ENCODE results near the gene NUP62. TPM values are rescaled to one million over a fixed set of nuclear protein-coding genes. Genes with fewer than 3 reads are reported as not detected.

NUP62 gene
- total and polyA plus RNA-seq, 2 of the 8 experiments (the other 6 are each of a cell fraction or from before 2014, with no cell fraction given): 50.0 to 107 TPM

DNA sequence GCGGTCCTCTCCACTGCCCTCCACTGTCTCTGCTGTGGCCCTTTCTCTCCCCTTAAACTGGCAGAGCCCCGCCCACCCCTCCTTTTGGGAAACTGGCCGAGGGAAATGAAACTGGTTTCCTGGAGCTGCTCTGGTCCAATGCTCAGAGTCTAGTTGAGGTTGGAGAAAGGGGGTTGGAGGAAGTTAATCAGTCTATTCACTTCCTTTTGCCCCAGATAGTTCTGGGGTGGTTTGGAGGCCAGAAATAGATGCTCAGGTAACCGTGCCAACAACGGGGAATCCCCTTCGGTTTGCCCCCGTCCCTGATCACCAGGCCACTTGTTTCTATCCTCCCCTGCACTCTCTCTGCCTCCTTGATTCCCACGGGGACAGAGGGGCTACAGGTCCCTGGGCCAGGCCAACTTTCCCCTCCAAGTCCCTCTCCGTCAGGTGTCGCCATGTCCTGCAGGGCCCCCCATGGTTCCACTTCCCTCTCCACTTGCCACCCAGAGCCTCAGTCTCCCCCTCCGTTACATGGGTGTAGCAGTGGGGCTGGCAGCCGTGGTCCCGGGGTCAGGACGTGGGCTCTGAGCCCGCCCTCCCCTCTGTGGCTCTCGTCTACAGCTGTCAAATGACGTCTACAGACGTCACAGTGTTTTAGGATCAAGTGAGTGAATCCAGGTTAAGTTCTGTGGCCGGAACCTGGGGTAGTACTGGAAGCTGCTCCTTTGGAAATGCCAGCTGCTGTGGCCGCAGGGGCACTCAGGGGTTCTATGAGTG lies 32.3 kb downstream of the NUP62 start, which contains the start of gene IL4I1:
IL4I1 (minus strand) TSS at position 25 of the 759 bp plus-strand sequence. CDS start 727 bp downstream, outside the sequence.
- no peak within 1 kb of the TSS for H3K14ac ChIP-seq (ENCODE audit: insufficient read length)
- CTCF ChIA-PET (ENCODE audit: partially characterized antibody): interaction anchor here (1.1 to 1.4 kb wide), 2 partner anchors 10 to 87 kb away, joined by 3 read pairs; no protein-coding TSS in a partner anchor
- no peak within 1 kb of the TSS for H3K27ac ChIP-seq (ENCODE audit: low read depth, low read length)
- H3K4me2 ChIP-seq (ENCODE audit: insufficient read depth in 1 of 2, low read depth in 2 of 2, low read length in 2 of 2): no peak within 1 kb of the TSS
- no peak within 1 kb of the TSS for H2BK20ac ChIP-seq (ENCODE audit: low read length)
- DNase-seq (ENCODE audit: low read depth in 1 of 2, low spot score in 2 of 2) (no peak), FAIRE-seq (no peak)
- H2AK5ac ChIP-seq (ENCODE audit: low read depth, low read length): no peak within 1 kb of the TSS
- no peak within 1 kb of the TSS for H3K9ac ChIP-seq (replicated peaks in 1 of 4; ENCODE audit: extremely low read depth in 1 of 4, low read depth in 3 of 4, low read length in 3 of 4)
- H2BK12ac ChIP-seq (ENCODE audit: low read depth, low read length): no peak within 1 kb of the TSS
- H2BK5ac ChIP-seq (ENCODE audit: low read depth, low read length): no peak within 1 kb of the TSS
- 0 out of 7 replicates have a peak, but pooled peaks cover 0 to 7% (median 0%) of the 10 kb centered on the region in 4 experiments for H3K4me1 ChIP-seq (replicated peaks in 1 of 4; ENCODE audit: control insufficient read depth in 3 of 4, insufficient read depth in 4 of 4, low read length in 3 of 4)
- no peaks in the 10 kb centered on the region for H3K79me2 ChIP-seq (ENCODE audit: control insufficient read depth in 1 of 2, insufficient read depth in 2 of 2, low read length in 2 of 2)
- H3K4ac ChIP-seq (replicated peaks; ENCODE audit: insufficient read length, low read depth, low read length): no peak within 1 kb of the TSS
- no peaks in the 10 kb centered on the region for H3K23me2 ChIP-seq (ENCODE audit: low read depth, low read length)
- peaks cover 0 to 1% of the 10 kb centered on the region in 2 experiments for H4K20me1 ChIP-seq (replicated peaks in 1 of 2; ENCODE audit: control insufficient read depth in 1 of 2, insufficient read depth in 2 of 2, low read length in 2 of 2)
- no peak within 1 kb of the TSS for H3K23ac ChIP-seq (ENCODE audit: insufficient read length)
- H3K56ac ChIP-seq (replicated peaks; ENCODE audit: insufficient read length, low read depth, low read length): no peak within 1 kb of the TSS
- H3K79me1 ChIP-seq (ENCODE audit: low read depth, low read length): no peaks in the 10 kb centered on the region
- no peaks in the 10 kb centered on the region for H3K36me3 ChIP-seq (ENCODE audit: control insufficient read depth in 2 of 4, insufficient read depth in 4 of 4, low read length in 3 of 4)
- H4K5ac ChIP-seq (ENCODE audit: insufficient read length, low read depth, low read length): no peak within 1 kb of the TSS
- POLR2A ChIA-PET (ENCODE audit: partially characterized antibody): interaction anchor here (1.0 to 9.5 kb wide), 6 partner anchors 10 to 32 kb away, joined by 3 to 82 read pairs (median 4); partner anchors contain the start of genes ATF5 and NUP62
- H3K18ac ChIP-seq (ENCODE audit: extremely low read depth, low read length): no peak within 1 kb of the TSS
- H3K9me3 ChIP-seq (ENCODE audit: insufficient read depth in 2 of 2, low read depth in 1 of 2, low read length in 1 of 2): no peaks in the 10 kb centered on the region
- no peak within 1 kb of the TSS for H2AFZ ChIP-seq (ENCODE audit: low read length)
- 0 out of 7 replicates have a peak, but pooled peaks cover 0 to 3% (median 0%) of the 10 kb centered on the region in 4 experiments for H3K27me3 ChIP-seq (replicated peaks in 1 of 4; ENCODE audit: control insufficient read depth in 3 of 4, extremely low read depth in 1 of 4, insufficient read depth in 3 of 4, low read length in 3 of 4)
- no peak within 1 kb of the TSS for H3K4me3 ChIP-seq (ENCODE audit: extremely low read depth in 1 of 4, insufficient read depth in 2 of 4, low read depth in 3 of 4, low read length in 4 of 4)
- H4K8ac ChIP-seq (ENCODE audit: extremely low read depth, insufficient read depth, low read length): peak within 1 kb of the TSS; percentile 43; the same call in 1 of the 2 replicates
- no peak within 1 kb of the TSS for H4K91ac ChIP-seq (replicated peaks; ENCODE audit: insufficient read length, low read length)
- H2BK120ac ChIP-seq (replicated peaks; ENCODE audit: low read depth, low read length): no peak within 1 kb of the TSS
- 0 out of 2 replicates have a peak within 1 kb of the TSS, but pooled peaks have one; percentile 88 for H2BK15ac ChIP-seq (ENCODE audit: low read length)
- 79% methylated on average over 19 of the region's 20 CpGs; no CpG with 5 or more reads in 1 of the 2 experiments for WGBS, 2 experiments (ENCODE audit: extremely low coverage in 1 of 2, insufficient coverage in 1 of 2, insufficient read length in 1 of 2, insufficient replicate concordance in 2 of 2, low coverage in 1 of 2, low lambda C conversion rate in 2 of 2, missing lambda C conversion rate in 1 of 2)
- TF ChIP-seq GABPA (IDR thresholded peaks at IDR 0.05; ENCODE audit: borderline replicate concordance, insufficient read depth, low read length) (no peak), JUND (IDR thresholded peaks at IDR 0.05; ENCODE audit: low read length) (no peak), MAX (IDR thresholded peaks at IDR 0.05) (no peak), PHF8 (conservative IDR thresholded peaks at IDR 0.05; ENCODE audit: low read depth, low read length) (no peak), EP300 (IDR thresholded peaks at IDR 0.05; ENCODE audit: borderline replicate concordance in 1 of 2, low read depth in 2 of 2, low read length in 2 of 2) (no peak)

All from H1 (cell line).